GM23338 (cell line): ENCODE measurements around the gene RELCH. TPM values are rescaled to one million over a fixed set of nuclear protein-coding genes. Genes with fewer than 3 reads are reported as not detected.

Experiments
- CTCF ChIP-seq, 2 experiments: fragments of 200-600 bp in 1 of 2; sonication (generic) in 1 of 2; conservative IDR thresholded peaks; 2 replicates each; pipeline versions ENCODE4 v1.5.1 to v1.6.1; 2016 to 2017; ENCODE audit warnings: antibody characterized with exemption in 2 of 2, low read depth in 2 of 2, mild to moderate bottlenecking in 2 of 2, moderate library complexity in 1 of 2
- ETS1 ChIP-seq: IDR thresholded peaks from 2 replicates; pipeline ENCODE4 v1.6.1; 2016; ENCODE audit warnings: antibody characterized with exemption
- EZH2phosphoT487 ChIP-seq: fragments of 200-600 bp; sonication (generic); IDR thresholded peaks from one replicate; pipeline ENCODE4 v1.8.1; 2018; ENCODE audit warnings: antibody characterized with exemption; ENCODE audit not compliant: unreplicated experiment
- JUNB ChIP-seq: IDR thresholded peaks from one replicate; pipeline ENCODE4 v1.6.1; 2016; ENCODE audit warnings: antibody characterized with exemption; ENCODE audit not compliant: unreplicated experiment
- POLR2AphosphoS5 ChIP-seq: IDR thresholded peaks from 2 replicates; pipeline ENCODE4 v1.6.1; 2016; ENCODE audit warnings: antibody characterized with exemption, low read depth
- STAT1 ChIP-seq: IDR thresholded peaks from one replicate; pipeline ENCODE4 v1.6.1; 2016; ENCODE audit warnings: antibody characterized with exemption; ENCODE audit not compliant: unreplicated experiment
- ZNF114 ChIP-seq: fragments of 250-450 bp; sonication (Bioruptor Pico); IDR thresholded peaks from 2 replicates; pipeline ENCODE4 v1.5.0; 2020; ENCODE audit warnings: mild to moderate bottlenecking, moderate library complexity
- ZNF331 ChIP-seq: fragments of 250-450 bp; sonication (Bioruptor Pico); IDR thresholded peaks from 2 replicates; pipeline ENCODE4 v1.5.0; 2020; ENCODE audit warnings: low read depth, mild to moderate bottlenecking, moderate library complexity
- ZNF462 ChIP-seq: fragments of 250-450 bp; sonication (Bioruptor Pico); IDR thresholded peaks from 2 replicates; pipeline ENCODE4 v1.5.0; 2020; ENCODE audit warnings: mild to moderate bottlenecking, moderate library complexity
- polyA plus RNA-seq: library from polyadenylated mRNA; unstranded; fragments of >200 nt; fragmentation: Nextera tagmentation; extraction: Ambion mirVana; gene quantifications from 2 replicates; pipeline ENCODE4 v1.2.1, GENCODE V29; 2016
- total RNA-seq: library from RNA; depleted of rRNA; stranded (reverse); fragments of >200 nt; shearing (Covaris generic); gene quantifications from 2 replicates; pipeline ENCODE4 v1.2.3, GENCODE V29; 2014

The RELCH gene
- total and polyA plus RNA-seq, 2 experiments from 2014 or later, result 8.8 to 56.4 TPM

GRCh38 chr18:62348474-62348873 is 161.4 kb downstream of the RELCH start (continued):
- TF ChIP-seq ZNF462 (no peak), ZNF114 (CRISPR knock-in tag) (no peak), STAT1 (no peak), EZH2phosphoT487 (no peak), CTCF (conservative IDR thresholded peaks at IDR 0.05; ENCODE audit: low read depth in 2 of 2) (no peak), ZNF331 (CRISPR knock-in tag) (no peak), JUNB (no peak), POLR2AphosphoS5 (no peak), ETS1 (no peak)
